ENCODE data around the gene COX6A2. TPM values are rescaled to one million over a fixed set of nuclear protein-coding genes. Genes with fewer than 3 reads are reported as not detected.

The COX6A2 gene
- total RNA-seq, 1 donor from 2014 or later: not detected

GRCh38 chr16:31416371-31416770, 11.8 kb downstream of the COX6A2 start:
- DNase-seq (ENCODE audit: low spot score in 2 of 2): no peak
- H3K27me3 ChIP-seq: no peaks in the 10 kb centered on the region
- intact Hi-C loops (cut with DNase I): no loop called here
- H3K4me3 ChIP-seq: no peak overlapping the region
- H3K9me3 ChIP-seq: no peaks in the 10 kb centered on the region
- TF ChIP-seq CTCF (IDR thresholded peaks at IDR 0.05): no peak
- no peak overlapping the region for H3K27ac ChIP-seq
- no peaks in the 10 kb centered on the region for H3K4me1 ChIP-seq
- H3K36me3 ChIP-seq: no peaks in the 10 kb centered on the region

- no peaks in the 10 kb centered on the region for H3K4me1 ChIP-seq
- H3K9me3 ChIP-seq: no peaks in the 10 kb centered on the region
- TF ChIP-seq CTCF (IDR thresholded peaks at IDR 0.05): no peak
- H3K4me3 ChIP-seq: no peak overlapping the region
- no peak for DNase-seq (ENCODE audit: low spot score in 2 of 2)
- intact Hi-C loops (cut with DNase I): no loop called here
- no peaks in the 10 kb centered on the region for H3K27me3 ChIP-seq
- H3K27ac ChIP-seq: no peak overlapping the region
- no peaks in the 10 kb centered on the region for H3K36me3 ChIP-seq
These were observed 13.5 kb downstream of the COX6A2 start for GRCh38 chr16:31414706-31415105.

GRCh38 chr16:31413943-31414342, 14.2 kb downstream of the COX6A2 start:
- DNase-seq (ENCODE audit: low spot score in 2 of 2): no peak
- Histone ChIP-seq H3K27ac (no peak overlapping the region), H3K36me3 (no peaks in the 10 kb centered on the region), H3K4me1 (no peaks in the 10 kb centered on the region), H3K4me3 (no peak overlapping the region), H3K9me3 (no peaks in the 10 kb centered on the region), H3K27me3 (no peaks in the 10 kb centered on the region)
- TF ChIP-seq CTCF (IDR thresholded peaks at IDR 0.05): no peak
- intact Hi-C loops (cut with DNase I): no loop called here

- Histone ChIP-seq H3K9me3 (no peaks in the 10 kb centered on the region), H3K36me3 (no peaks in the 10 kb centered on the region), H3K4me1 (no peaks in the 10 kb centered on the region), H3K4me3 (no peak overlapping the region), H3K27me3 (no peaks in the 10 kb centered on the region), H3K27ac (no peak overlapping the region)
- TF ChIP-seq CTCF (IDR thresholded peaks at IDR 0.05): no peak
- no peak for DNase-seq (ENCODE audit: low spot score in 2 of 2)
- intact Hi-C loops (cut with DNase I): no loop called here
These were observed 14.8 kb downstream of the COX6A2 start for GRCh38 chr16:31413381-31413780.

- no peaks in the 10 kb centered on the region for H3K4me1 ChIP-seq
- no peaks in the 10 kb centered on the region for H3K9me3 ChIP-seq
- DNase-seq (ENCODE audit: low spot score in 2 of 2): no peak
- TF ChIP-seq CTCF (IDR thresholded peaks at IDR 0.05): no peak
- H3K27me3 ChIP-seq: no peaks in the 10 kb centered on the region
- intact Hi-C loops (cut with DNase I): no loop called here
- no peaks in the 10 kb centered on the region for H3K36me3 ChIP-seq
- no peak overlapping the region for H3K27ac ChIP-seq
- no peak overlapping the region for H3K4me3 ChIP-seq
These were observed 15.4 kb downstream of the COX6A2 start for GRCh38 chr16:31412750-31413149.
